PFSK-1 (cell line): ENCODE data around the gene MYB.

Source experiments
- SIN3A ChIP-seq: IDR thresholded peaks from 2 replicates; pipeline ENCODE4 v1.6.1; 2012; ENCODE audit warnings: mild to moderate bottlenecking, low read length, moderate library complexity, borderline replicate concordance; ENCODE audit not compliant: insufficient read depth
- TF ChIP-seq, protein P1 (sequence below), 2 experiments: IDR thresholded peaks; 2 replicates each; pipeline versions ENCODE4 v1.6.1 to v1.8.0; 2011 to 2012; ENCODE audit warnings: low read depth in 2 of 2, low read length in 2 of 2, control low read depth in 1 of 2, inconsistent platforms in 1 of 2, mild to moderate bottlenecking in 1 of 2, moderate library complexity in 1 of 2; ENCODE audit not compliant: insufficient read depth in 1 of 2

- TF ChIP-seq SIN3A = no peak
- TF ChIP-seq, protein P1, sequence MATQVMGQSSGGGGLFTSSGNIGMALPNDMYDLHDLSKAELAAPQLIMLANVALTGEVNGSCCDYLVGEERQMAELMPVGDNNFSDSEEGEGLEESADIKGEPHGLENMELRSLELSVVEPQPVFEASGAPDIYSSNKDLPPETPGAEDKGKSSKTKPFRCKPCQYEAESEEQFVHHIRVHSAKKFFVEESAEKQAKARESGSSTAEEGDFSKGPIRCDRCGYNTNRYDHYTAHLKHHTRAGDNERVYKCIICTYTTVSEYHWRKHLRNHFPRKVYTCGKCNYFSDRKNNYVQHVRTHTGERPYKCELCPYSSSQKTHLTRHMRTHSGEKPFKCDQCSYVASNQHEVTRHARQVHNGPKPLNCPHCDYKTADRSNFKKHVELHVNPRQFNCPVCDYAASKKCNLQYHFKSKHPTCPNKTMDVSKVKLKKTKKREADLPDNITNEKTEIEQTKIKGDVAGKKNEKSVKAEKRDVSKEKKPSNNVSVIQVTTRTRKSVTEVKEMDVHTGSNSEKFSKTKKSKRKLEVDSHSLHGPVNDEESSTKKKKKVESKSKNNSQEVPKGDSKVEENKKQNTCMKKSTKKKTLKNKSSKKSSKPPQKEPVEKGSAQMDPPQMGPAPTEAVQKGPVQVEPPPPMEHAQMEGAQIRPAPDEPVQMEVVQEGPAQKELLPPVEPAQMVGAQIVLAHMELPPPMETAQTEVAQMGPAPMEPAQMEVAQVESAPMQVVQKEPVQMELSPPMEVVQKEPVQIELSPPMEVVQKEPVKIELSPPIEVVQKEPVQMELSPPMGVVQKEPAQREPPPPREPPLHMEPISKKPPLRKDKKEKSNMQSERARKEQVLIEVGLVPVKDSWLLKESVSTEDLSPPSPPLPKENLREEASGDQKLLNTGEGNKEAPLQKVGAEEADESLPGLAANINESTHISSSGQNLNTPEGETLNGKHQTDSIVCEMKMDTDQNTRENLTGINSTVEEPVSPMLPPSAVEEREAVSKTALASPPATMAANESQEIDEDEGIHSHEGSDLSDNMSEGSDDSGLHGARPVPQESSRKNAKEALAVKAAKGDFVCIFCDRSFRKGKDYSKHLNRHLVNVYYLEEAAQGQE (IDR thresholded peaks at IDR 0.05; ENCODE audit: insufficient read depth in 1 of 2, low read depth in 2 of 2, low read length in 2 of 2) = no peak
Observed at GRCh38 chr6:135209803-135210202, 28.7 kb downstream of the MYB start.
